Right lung (tissue), 10 donors: ENCODE data around the gene PRDX1. TPM values are rescaled to one million over a fixed set of nuclear protein-coding genes. Genes with fewer than 3 reads are reported as not detected.

ENCODE experiments used
- DNase-seq, 2 donors: peaks; one replicate each; pipeline ENCODE4 v3.0.0-alpha.2; 2013
- long read RNA-seq, 8 donors: transcript quantifications; one replicate each; lab custom pipeline, GENCODE V29; 2026
- polyA plus RNA-seq, 5 donors: library from polyadenylated mRNA; unstranded; fragments of 120-200 nt; gene quantifications; one replicate each; pipeline versions ENCODE4 v1.2.1 to v1.2.3, GENCODE V29; 2013; ENCODE audit warnings: inconsistent platforms in 1 of 5, low replicate concordance in 1 of 5; ENCODE audit not compliant: insufficient read length in 5 of 5, insufficient read depth in 1 of 5

Gene PRDX1
- 100 to 1,000 TPM; 220 to 266 (median 258) TPM for polyA plus RNA-seq
- long read RNA-seq, donor 1, transcript PRDX1-202 (6 exons, 1,021 nt), result major isoform, 244 of 611 reads
- long read RNA-seq, donor 1, partial matches to known transcripts, result 347 of 611 reads
- long read RNA-seq, donor 1, other reads (novel, unspliced or antisense), result 19 of 611 reads
- long read RNA-seq, donor 2, transcript PRDX1-202 (6 exons, 1,021 nt), result major isoform, 166 of 175 reads
- long read RNA-seq, donor 2, partial matches to known transcripts, result 9 of 175 reads
- long read RNA-seq, donor 2, other reads (novel, unspliced or antisense), result 0 of 175 reads
- long read RNA-seq, donor 3, transcript PRDX1-202 (6 exons, 1,021 nt), result major isoform, 193 of 220 reads
- long read RNA-seq, donor 3, partial matches to known transcripts, result 26 of 220 reads
- long read RNA-seq, donor 3, other reads (novel, unspliced or antisense), result 0 of 220 reads
- long read RNA-seq, donor 4, transcript PRDX1-202 (6 exons, 1,021 nt), result major isoform, 90 of 267 reads
- long read RNA-seq, donor 4, partial matches to known transcripts, result 170 of 267 reads
- long read RNA-seq, donor 4, other reads (novel, unspliced or antisense), result 6 of 267 reads
- long read RNA-seq, donor 5, transcript PRDX1-202 (6 exons, 1,021 nt), result major isoform, 259 of 316 reads
- long read RNA-seq, donor 5, partial matches to known transcripts, result 56 of 316 reads
- long read RNA-seq, donor 5, other reads (novel, unspliced or antisense), result 0 of 316 reads
- long read RNA-seq, donor 6, transcript PRDX1-202 (6 exons, 1,021 nt), result major isoform, 344 of 393 reads
- long read RNA-seq, donor 6, partial matches to known transcripts, result 45 of 393 reads
- long read RNA-seq, donor 6, other reads (novel, unspliced or antisense), result 0 of 393 reads
- long read RNA-seq, donor 7, transcript PRDX1-202 (6 exons, 1,021 nt), result major isoform, 86 of 95 reads
- long read RNA-seq, donor 7, partial matches to known transcripts, result 7 of 95 reads
- long read RNA-seq, donor 7, other reads (novel, unspliced or antisense), result 0 of 95 reads
- long read RNA-seq, donor 8, transcript PRDX1-202 (6 exons, 1,021 nt), result major isoform, 82 of 96 reads
- long read RNA-seq, donor 8, partial matches to known transcripts, result 14 of 96 reads
- long read RNA-seq, donor 8, other reads (novel, unspliced or antisense), result 0 of 96 reads

DNA sequence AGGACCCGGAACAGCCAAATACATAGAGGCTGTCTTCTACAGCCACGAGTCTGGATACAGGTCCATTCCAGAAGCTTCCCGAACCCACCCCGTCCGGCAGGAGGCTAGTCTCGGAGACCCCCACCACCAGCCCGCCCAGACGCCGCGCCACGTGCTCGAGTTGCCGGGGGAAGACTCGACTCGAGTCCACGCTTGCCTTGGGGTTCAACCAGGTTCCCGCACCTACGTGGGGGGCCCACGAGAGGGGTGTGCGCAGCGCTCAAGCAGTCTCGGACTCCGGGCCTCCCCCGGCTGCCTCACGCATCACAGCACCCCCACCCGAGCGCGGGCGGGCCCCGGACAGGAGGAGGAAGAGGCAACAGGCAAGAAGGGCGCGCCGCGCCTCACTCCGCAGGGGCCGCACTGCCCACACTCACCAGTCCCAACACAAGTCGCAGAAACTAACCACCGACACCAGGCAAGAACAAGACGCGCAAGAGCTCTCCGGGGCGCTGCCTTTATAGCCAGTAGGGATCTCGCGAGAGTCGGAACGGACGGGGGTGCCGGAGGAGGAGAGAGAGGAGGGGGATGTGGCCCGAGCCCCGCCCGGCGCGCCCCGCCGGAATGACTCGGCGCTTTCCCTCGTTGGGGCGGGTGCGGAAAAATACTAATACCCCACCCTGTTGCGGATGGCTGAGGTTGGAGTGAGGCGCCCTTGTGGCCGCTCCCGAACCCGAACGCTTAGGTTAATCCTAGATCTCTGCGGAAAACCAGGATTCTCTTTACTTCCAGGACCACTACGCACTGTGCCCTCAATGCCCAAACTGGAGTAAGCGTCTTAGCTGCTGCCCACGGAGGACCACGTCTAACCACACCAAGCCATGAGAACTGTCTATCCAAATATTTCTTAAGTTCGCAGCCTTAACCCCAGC is at the start of gene PRDX1:
TSS of gene PRDX1 (minus strand) at position 472 of the 911 bp plus-strand sequence. CDS start 2,841 bp downstream, outside the sequence.
- DNase-seq, result peak; percentile 94 to 96

DNA sequence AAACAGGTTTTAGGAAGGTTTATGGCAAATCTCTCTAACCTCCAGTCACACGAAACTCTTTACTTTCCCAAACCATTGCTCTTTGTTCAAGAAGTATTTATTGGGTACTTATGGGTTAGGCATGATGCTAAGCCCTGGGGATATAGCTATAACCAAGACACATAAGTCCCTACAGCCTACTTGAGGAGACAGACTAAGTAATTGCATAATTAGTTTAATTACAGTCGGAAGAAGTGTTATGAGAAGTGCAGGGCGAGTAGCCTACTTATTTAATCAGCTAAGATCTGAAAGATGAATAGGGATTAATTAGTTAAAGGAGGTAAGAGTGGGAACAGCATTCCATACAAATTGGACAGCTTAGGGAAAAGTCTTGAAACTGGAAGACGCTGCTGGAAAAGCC is 48.9 kb upstream of the PRDX1 start:
- no peak for DNase-seq

GRCh38 chr1:45569962-45570581 is 48.4 kb upstream of the PRDX1 start:
- peak; percentile 54 to 59 for DNase-seq

DNA sequence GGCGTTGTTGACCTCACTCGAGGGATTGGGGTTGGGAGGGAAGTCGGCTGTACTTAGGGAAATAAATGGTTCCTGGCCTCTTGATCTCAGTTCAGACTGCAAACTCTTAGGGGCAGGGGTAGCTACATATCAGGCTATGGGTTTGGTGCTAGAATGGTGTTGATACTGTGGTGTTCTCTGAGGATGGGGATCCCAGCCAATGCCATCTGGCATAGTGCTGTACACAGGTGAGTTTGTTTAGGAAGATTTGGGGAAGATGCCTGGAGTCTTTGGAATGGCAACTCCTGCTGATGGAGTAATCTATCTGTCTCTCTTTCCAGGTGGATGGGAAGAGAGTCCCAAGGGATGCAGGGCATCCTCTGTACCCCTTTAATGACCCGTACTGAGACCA is 47.9 kb upstream of the PRDX1 start:
- no peak for DNase-seq

- no peak for DNase-seq
Observed at GRCh38 chr1:45568421-45568820, 46.7 kb upstream of the PRDX1 start.

- DNase-seq, result no peak
Observed at GRCh38 chr1:45567911-45568310, 46.2 kb upstream of the PRDX1 start.

GRCh38 chr1:45566722-45567121 is 45.0 kb upstream of the PRDX1 start:
- DNase-seq, result no peak

- DNase-seq, result no peak
Observed at GRCh38 chr1:45563843-45564242, 42.2 kb upstream of the PRDX1 start.

DNA sequence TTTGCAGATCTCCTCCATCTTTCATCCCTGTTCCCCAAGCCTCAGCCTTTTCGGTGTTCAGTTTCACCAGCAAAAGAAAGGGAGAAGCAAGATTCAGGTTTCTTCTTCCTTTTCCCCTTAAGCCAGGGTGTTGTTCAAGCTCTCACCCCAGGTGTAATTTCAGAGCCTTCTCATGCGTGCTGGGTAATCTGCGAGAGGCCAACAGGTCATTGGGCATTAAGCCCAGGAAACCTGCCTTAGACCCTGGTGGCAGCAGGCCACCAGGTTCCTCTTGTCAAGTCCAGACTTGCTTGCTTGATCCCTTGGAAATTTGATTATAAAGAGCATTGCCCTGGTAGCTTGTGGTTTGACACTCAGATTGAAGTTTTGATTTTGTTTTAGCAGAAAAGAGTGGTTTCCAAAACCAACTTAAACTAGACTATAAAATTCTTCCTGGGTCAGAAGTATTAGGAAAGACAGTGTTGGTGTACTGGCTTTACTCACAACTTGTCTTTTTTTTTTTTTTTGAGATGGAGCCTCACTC is 35.8 kb upstream of the PRDX1 start:
- DNase-seq, result no peak

GRCh38 chr1:45554198-45554597 is 32.5 kb upstream of the PRDX1 start:
- DNase-seq, result no peak

DNA sequence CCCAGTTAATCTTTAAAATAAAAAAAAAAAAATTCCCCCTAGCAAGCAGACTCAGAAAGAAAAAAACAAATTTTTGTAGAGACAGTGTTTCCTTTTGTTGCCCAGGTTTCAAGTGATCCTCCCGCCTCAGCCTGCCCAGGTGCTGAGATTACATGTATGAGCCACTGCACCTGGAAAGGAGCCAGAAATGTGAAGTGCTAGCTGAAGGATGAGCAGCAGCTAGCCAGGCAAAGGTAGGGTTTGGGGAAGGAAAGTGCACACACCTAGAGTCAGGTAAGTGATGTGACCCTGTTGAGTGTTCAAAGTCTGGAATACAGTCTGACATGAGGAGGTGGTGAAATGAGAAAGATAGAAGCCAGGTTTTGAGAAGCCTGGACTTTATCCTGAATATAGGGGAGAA is 30.6 kb upstream of the PRDX1 start:
- no peak for DNase-seq

DNA sequence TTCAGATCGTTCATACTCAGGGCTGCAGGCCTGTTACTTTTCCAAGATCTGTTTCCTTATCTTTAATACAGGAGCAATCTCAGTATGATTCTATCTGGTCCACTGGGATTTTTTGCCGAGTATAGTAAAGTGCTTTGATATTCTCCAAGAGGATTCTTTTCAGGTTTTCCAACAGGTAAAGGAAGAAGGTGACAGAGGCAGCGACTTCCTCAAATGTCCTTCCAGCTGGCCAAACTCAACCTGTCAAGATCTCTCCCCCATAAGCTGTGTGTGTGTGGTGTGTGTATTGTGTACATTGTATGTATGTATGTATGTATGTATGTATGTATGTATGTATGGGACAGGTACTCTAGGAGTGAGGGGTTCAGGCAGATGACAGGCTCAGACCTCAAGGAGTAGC is 30.0 kb upstream of the PRDX1 start:
- no peak for DNase-seq

DNA sequence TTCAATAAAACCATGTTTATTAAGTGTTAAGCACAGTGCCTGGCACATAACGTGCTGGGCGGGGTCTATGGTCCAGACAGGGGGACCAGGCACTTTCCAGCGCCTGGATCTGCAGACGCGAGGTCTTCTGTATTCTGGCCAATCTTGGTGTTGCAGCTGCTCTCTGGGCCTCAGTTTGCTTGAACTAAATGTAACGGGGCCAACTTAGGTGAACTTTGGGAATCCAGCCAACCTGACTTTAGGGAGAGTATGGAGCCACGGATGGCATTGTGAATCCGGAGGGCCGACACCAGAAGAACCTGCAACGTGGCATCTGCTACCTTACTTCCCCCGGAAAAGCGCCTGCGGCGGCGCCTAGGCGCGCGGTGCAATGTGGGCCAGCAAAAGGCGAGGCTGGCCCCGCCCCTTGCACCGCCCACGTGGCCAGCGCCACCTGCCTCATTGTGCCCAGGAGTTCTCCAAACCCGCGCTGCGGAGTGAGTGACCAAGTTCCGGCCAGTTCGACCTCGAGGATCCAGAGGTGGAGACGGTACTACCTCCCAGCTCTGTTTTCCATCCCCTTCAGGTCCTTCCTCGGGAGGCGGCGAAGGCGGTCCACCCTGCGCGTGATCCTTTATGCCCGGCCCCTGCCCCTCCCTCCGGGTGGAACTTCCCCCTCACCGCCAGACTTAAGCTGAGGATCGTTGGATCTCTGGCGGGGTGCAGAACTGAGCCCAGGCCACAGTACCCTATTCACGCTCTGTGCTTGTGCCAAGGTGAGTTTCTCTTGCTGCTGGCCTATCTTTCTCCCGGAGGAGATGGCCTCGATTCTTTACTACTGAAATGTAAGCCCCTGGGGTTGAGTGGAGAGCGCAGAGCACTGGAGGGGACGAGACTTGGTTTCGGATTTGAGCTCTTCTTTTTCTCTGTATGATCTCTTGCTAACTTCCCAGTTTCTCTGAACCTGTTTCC is 29.0 kb upstream of the PRDX1 start, which contains the start of gene AKR1A1:
TSS of gene AKR1A1 (plus strand) at position 426 of the 951 bp plus-strand sequence. CDS start 10,969 bp downstream, outside the sequence.
- peak; percentile 87 to 89 for DNase-seq

DNA sequence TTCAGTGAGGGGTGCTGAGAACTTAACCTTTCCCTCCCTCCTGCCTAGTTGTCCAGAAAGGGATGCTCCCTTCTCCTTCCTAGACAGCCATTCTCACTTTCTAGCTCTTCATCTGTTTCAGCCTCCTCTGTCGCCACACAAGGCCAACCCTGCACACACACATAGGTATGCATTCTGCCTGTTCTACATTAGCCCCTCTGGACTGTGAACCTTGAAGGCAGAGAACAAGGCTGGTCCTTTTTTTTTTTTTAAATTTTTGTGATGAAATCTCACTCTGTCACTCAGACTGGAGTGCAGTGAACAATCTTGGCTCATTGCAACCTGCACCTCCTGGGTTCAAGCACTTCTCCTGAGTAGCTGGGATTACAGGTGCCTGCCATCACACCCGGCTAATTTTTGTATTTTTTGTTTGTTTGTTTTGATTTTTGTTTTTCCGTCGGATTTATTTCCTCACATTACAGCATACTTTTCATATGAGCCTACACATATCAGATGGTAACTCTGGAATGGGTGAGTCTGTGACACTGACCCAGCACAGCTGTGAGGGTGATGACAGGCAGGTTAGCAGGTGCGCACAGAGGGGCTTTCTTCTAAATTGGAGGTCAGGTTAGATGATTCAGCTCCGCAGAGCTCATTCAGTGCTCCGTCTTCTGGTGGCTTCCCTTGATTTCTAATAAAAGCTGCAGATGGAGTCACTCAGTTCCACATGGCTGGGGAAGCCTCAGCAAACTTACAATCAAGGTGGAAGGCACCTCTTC is 24.0 kb upstream of the PRDX1 start:
- no peak for DNase-seq

DNA sequence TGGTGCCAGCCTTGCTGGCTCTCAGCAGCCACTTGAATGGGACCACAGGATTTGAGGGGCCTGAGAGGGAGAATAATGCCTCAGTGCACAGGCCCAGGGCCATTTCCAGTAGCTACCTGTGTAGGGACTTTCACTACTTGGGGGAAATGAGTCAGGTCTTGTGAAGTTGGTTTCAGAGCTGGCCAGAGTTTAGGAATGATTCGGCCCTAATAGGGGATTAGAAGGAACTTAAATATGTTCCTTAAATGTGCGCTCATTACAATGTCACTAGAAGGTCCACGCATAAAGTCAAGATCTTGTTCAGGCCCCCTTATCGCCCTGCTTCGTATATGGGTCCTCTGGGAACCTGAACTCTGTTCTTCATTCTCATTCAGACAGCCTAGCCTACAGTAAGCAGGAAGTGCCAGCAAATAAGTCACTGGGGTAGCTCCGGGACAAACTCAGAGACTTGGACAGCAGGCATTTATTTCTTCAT is 23.4 kb upstream of the PRDX1 start:
- DNase-seq, result no peak

GRCh38 chr1:45544530-45544929 is 22.8 kb upstream of the PRDX1 start:
- DNase-seq, result no peak

DNA sequence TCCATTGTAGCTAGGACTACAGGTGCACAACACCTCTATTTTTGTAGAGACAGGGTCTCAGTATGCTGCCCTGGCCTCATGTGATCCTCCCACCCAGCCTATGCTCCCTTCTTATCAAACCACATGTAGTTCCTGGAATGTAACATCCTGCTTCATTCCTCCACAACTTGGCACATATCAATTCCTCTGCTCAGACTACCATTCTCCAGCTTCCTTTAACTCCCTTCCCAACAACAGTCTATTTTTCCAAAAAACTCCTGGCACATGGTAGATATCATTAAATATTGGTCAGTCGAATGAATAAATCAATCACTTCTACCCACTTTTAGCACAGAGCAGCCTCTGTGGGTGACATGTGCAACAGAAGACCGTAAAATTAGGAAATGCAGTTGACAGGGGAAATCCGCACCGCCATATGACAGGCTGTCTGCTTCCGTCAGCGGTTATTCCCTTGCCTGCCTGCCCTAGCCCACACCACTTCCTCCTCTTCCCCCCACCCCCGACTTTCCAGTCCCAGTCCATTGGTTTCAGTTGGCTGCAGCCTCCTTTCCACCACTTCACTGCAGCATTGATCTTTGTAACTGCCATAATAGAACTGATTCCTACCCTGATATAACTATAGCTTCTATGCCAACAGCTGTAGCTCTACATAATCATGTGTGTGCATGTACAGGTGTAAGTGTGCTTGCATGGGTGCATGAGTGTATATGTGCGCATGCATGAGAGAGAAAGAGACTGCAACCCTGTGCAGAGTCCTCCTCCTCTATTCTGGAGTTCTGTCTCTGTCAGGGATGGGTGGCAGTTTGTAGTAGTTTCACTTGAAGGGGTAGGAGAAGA is 22.1 kb upstream of the PRDX1 start:
- DNase-seq, result no peak
